Endothelial cell of umbilical vein (primary cell): ENCODE data around the gene OVOL1. TPM values are rescaled to one million over a fixed set of nuclear protein-coding genes. Genes with fewer than 3 reads are reported as not detected.

ENCODE experiments used
- BruUV-seq: library from RNA; stranded (reverse); fragments of 400-500 nt; replicated peaks from 2 replicates; lab custom pipeline; 2021; lab: Mats Ljungman, UMichigan
- CTCF ChIA-PET: fragments of 300-600, 350-600 bp; sonication (Branson Sonifier 250); formaldehyde crosslinking; loops from one replicate; lab custom pipeline; 2021; ENCODE audit warnings: antibody characterized with exemption, inconsistent platforms; lab: Charles Lee
- POLR2A ChIA-PET: fragments of 300-600, 350-600 bp; sonication (Branson Sonifier 250); formaldehyde crosslinking; loops from one replicate; lab custom pipeline; 2021; ENCODE audit warnings: antibody characterized with exemption, inconsistent platforms; lab: Charles Lee
- DNase-seq: peaks from one replicate; pipeline ENCODE4 v3.0.0-alpha.2; 2011; ENCODE audit warnings: low read depth, low spot score
- FAIRE-seq: peaks from 2 replicates; lab custom pipeline; 2011; peaks lifted over from hg19 to GRCh38; lab: Jason Lieb, UNC
- H2AFZ ChIP-seq: 2 replicates; pipeline ENCODE4 v1.6.0; 2012; ENCODE audit warnings: low read depth, low read length, control low read depth, inconsistent platforms
- H3K27ac ChIP-seq: 2 replicates; pipeline ENCODE4 v1.5.1; 2011; ENCODE audit warnings: low read depth, mild to moderate bottlenecking, control low read depth, low read length, moderate library complexity; ENCODE audit not compliant: insufficient read depth
- H3K27me3 ChIP-seq, 2 experiments: 2 replicates each; pipeline versions ENCODE4 v1.6.0 to v1.6.1; 2011; ENCODE audit warnings: low read length in 2 of 2, mixed read lengths in 1 of 2; ENCODE audit not compliant: control insufficient read depth in 2 of 2, insufficient read depth in 2 of 2
- H3K36me3 ChIP-seq, 2 experiments: 2 replicates in 1 of 2; 3 replicates in 1 of 2; pipeline ENCODE4 v1.5.1; 2011; ENCODE audit warnings: low read length in 2 of 2, mild to moderate bottlenecking in 1 of 2, moderate library complexity in 1 of 2; ENCODE audit not compliant: control insufficient read depth in 2 of 2, insufficient read depth in 2 of 2; ENCODE audit errors: extremely low read depth in 1 of 2
- H3K4me1 ChIP-seq: 3 replicates; pipeline ENCODE4 v1.5.1; 2011; ENCODE audit warnings: mild to moderate bottlenecking, low read length; ENCODE audit not compliant: control insufficient read depth, insufficient read depth; ENCODE audit errors: extremely low read depth
- H3K4me2 ChIP-seq: 2 replicates; pipeline ENCODE4 v1.6.1; 2011; ENCODE audit warnings: low read length, control low read depth, mixed read lengths; ENCODE audit not compliant: insufficient read depth
- H3K4me3 ChIP-seq, 3 experiments: fragments of 200-600 bp in 1 of 3; sonication (generic), shearing (Covaris generic) in 1 of 3; replicated peaks in 1 of 3; 2 replicates each; pipeline ENCODE4 v1.5.1; 2011 to 2016; ENCODE audit warnings: control low read depth in 3 of 3, low read length in 3 of 3, mild to moderate bottlenecking in 2 of 3, inconsistent platforms in 1 of 3, low read depth in 1 of 3, moderate library complexity in 1 of 3; ENCODE audit not compliant: insufficient read depth in 1 of 3
- H3K79me2 ChIP-seq: 2 replicates; pipeline ENCODE4 v1.6.0; 2012; ENCODE audit warnings: low read length, inconsistent platforms; ENCODE audit not compliant: control insufficient read depth, insufficient read depth
- H3K9ac ChIP-seq: replicated peaks from 2 replicates; pipeline ENCODE3; 2011; ENCODE audit warnings: low read length, control low read depth; ENCODE audit not compliant: insufficient read depth; ENCODE audit errors: extremely low read depth
- H3K9me1 ChIP-seq: replicated peaks from 3 replicates; pipeline ENCODE4 v1.6.0; 2011; ENCODE audit warnings: mild to moderate bottlenecking, low read length; ENCODE audit not compliant: control insufficient read depth, insufficient read depth; ENCODE audit errors: extremely low read depth
- H3K9me3 ChIP-seq: replicated peaks from 2 replicates; pipeline ENCODE4 v1.5.1; 2012; ENCODE audit warnings: low read length, inconsistent platforms; ENCODE audit not compliant: control insufficient read depth, insufficient read depth
- H4K20me1 ChIP-seq: replicated peaks from 2 replicates; pipeline ENCODE3; 2011; ENCODE audit warnings: mild to moderate bottlenecking, low read length; ENCODE audit not compliant: control insufficient read depth, insufficient read depth; ENCODE audit errors: extremely low read depth
- JUN ChIP-seq: IDR thresholded peaks from 2 replicates; pipeline ENCODE4 v1.6.1; 2011; ENCODE audit warnings: borderline replicate concordance, low read depth; ENCODE audit not compliant: insufficient read length, insufficient read depth
- dilution Hi-C: fragments of 300-500 bp; cut with MboI; formaldehyde crosslinking; loops from one replicate; pipeline ENCODE4 v1.15.0; 2019; ENCODE audit warnings: low sequenced_read_pairs; ENCODE audit not compliant: extremely low pct_ligation_motif_present
- intact Hi-C: fragments of 100-400 bp; cut with micrococcal nuclease; formaldehyde crosslinking; loops from one replicate; pipeline ENCODE4 v1.10.0; 2022
- polyA plus RNA-seq, 4 experiments: library from polyadenylated mRNA; depleted of rRNA in 3 of 4; stranded (reverse) in 3 of 4; unstranded in 1 of 4; fragments of >200 nt; gene quantifications; 2 replicates each; pipeline versions ENCODE4 v1.2.1 to v1.2.3, GENCODE V29; 2011 to 2012; ENCODE audit warnings: missing spikeins in 1 of 4
- total RNA-seq: library from RNA; stranded (reverse); gene quantifications from 2 replicates; pipeline ENCODE4 v1.2.3, GENCODE V29; 2021
- TF ChIP-seq, protein P1 (sequence below), 2 donors: IDR thresholded peaks; 1 replicate in 1 of 2; 2 replicates in 1 of 2; pipeline ENCODE4 v1.5.1; 2011; ENCODE audit warnings: low read length in 2 of 2, mild to moderate bottlenecking in 2 of 2, moderate library complexity in 2 of 2, control low read depth in 1 of 2, inconsistent platforms in 1 of 2, low read depth in 1 of 2; ENCODE audit not compliant: insufficient read depth in 1 of 2; ENCODE audit errors: extremely low read depth in 1 of 2
- TF ChIP-seq, protein P2 (sequence below): IDR thresholded peaks from 2 replicates; pipeline ENCODE4 v1.6.1; 2011; ENCODE audit not compliant: insufficient read depth, insufficient read length

Gene OVOL1
- total and polyA plus RNA-seq, 2 donors (not counting 3 experiments of a cell fraction or from before 2014, with no cell fraction given): not detected

DNA sequence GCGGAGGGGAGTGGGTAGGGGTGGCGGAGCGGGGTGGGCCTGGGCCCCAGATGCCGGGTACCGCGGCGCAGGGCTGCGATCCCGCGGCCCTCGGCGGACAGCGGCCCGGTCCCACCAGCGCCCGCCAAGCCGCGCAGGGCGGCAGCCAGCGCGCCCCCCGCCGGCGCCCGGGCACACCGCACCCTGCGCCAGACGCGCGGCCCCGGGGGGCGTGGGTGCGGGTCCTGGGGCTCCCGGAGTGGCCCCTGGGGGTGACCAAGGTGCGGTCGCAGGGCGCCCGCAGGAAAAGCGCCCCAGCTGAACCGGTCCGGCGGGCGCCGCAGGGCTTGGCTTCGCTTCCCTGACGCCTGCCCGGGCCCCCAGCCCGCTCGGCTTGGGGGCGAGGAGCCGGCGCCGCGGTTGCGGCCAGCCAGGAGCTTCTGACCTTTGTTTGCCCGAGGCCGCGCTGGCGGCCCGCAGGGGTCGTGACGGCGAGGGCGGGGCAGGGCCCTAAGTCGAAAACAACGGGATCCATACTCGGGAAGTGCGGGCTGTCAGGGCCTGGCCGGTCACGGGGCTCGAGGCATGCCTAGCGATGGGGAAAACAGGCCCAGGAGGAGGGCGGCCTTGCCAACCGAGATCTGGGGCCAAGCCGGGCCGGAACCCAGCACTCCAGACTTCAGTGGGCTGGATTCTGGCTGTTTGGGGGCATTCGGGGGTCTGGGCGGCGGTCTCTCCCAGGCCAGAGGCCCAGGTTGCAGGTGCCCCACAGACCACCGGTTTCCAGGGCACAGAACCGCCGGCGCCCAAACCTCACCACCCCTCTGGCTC lies 5.5 kb upstream of the OVOL1 start:
- BruUV-seq: no TSS peak
- Histone ChIP-seq H3K9ac (no peak overlapping the region), H3K4me3 (peak overlapping the region in 1 of 3 experiments; percentile 55), H3K27me3 (peaks cover 14 to 15% of the 10 kb centered on the region in 2 experiments), H3K4me1 (peaks cover 5% of the 10 kb centered on the region), H3K9me3 (no peaks in the 10 kb centered on the region), H3K36me3 (peaks cover 12 to 14% of the 10 kb centered on the region in 2 experiments), H3K27ac (no peak overlapping the region), H3K79me2 (peaks cover 24% of the 10 kb centered on the region), H3K4me2 (no peak overlapping the region), H3K9me1 (no peaks in the 10 kb centered on the region), H4K20me1 (no peaks in the 10 kb centered on the region), H2AFZ (peak overlapping the region; percentile 45)
- peak; percentile 35 for DNase-seq
- dilution Hi-C loops: no loop called here
- ChIA-PET CTCF (interaction anchor here (0.6 to 4.1 kb wide), 18 partner anchors 10 to 205 kb away, joined by 3 to 109 read pairs (median 14); partner anchors contain the start of genes CCDC85B, EFEMP2, FIBP and KAT5), POLR2A (no interaction called here)
- FAIRE-seq: no peak
- intact Hi-C loops: loop anchor here (2.0 kb wide), 1 partner anchor 207 kb away; no protein-coding TSS in a partner anchor
- TF ChIP-seq, protein P1, sequence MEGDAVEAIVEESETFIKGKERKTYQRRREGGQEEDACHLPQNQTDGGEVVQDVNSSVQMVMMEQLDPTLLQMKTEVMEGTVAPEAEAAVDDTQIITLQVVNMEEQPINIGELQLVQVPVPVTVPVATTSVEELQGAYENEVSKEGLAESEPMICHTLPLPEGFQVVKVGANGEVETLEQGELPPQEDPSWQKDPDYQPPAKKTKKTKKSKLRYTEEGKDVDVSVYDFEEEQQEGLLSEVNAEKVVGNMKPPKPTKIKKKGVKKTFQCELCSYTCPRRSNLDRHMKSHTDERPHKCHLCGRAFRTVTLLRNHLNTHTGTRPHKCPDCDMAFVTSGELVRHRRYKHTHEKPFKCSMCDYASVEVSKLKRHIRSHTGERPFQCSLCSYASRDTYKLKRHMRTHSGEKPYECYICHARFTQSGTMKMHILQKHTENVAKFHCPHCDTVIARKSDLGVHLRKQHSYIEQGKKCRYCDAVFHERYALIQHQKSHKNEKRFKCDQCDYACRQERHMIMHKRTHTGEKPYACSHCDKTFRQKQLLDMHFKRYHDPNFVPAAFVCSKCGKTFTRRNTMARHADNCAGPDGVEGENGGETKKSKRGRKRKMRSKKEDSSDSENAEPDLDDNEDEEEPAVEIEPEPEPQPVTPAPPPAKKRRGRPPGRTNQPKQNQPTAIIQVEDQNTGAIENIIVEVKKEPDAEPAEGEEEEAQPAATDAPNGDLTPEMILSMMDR (IDR thresholded peaks at IDR 0.05; ENCODE audit: extremely low read depth in 1 of 2, insufficient read depth in 1 of 2, low read depth in 1 of 2, low read length in 2 of 2): peak; percentile 21 to 35
- TF ChIP-seq, protein P2, sequence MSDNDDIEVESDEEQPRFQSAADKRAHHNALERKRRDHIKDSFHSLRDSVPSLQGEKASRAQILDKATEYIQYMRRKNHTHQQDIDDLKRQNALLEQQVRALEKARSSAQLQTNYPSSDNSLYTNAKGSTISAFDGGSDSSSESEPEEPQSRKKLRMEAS: no peak
- no peak for TF ChIP-seq JUN
